SH-SY5Y (cell line): Measurements from ENCODE around the gene OR5A2.

Experiments used
- GATA2 ChIP-seq: IDR thresholded peaks from 2 replicates; pipeline ENCODE4 v1.6.1; 2011; ENCODE audit warnings: mild to moderate bottlenecking, low read depth, low read length
- GATA3 ChIP-seq: IDR thresholded peaks from 2 replicates; pipeline ENCODE4 v1.6.1; 2011; ENCODE audit warnings: low read depth, mild to moderate bottlenecking, low read length, moderate library complexity

- TF ChIP-seq GATA2: no peak
- TF ChIP-seq GATA3: no peak
Measured at GRCh38 chr11:59423835-59424234, 2.4 kb downstream of the OR5A2 start.
